HPDE6-E6E7 (cell line): ENCODE results near the gene RIN3.

Experiments
- DNase-seq: peaks from one replicate; pipeline ENCODE4 v3.0.0; 2011; ENCODE audit warnings: missing footprints; ENCODE audit errors: extremely low spot score

The RIN3 gene, protein sequence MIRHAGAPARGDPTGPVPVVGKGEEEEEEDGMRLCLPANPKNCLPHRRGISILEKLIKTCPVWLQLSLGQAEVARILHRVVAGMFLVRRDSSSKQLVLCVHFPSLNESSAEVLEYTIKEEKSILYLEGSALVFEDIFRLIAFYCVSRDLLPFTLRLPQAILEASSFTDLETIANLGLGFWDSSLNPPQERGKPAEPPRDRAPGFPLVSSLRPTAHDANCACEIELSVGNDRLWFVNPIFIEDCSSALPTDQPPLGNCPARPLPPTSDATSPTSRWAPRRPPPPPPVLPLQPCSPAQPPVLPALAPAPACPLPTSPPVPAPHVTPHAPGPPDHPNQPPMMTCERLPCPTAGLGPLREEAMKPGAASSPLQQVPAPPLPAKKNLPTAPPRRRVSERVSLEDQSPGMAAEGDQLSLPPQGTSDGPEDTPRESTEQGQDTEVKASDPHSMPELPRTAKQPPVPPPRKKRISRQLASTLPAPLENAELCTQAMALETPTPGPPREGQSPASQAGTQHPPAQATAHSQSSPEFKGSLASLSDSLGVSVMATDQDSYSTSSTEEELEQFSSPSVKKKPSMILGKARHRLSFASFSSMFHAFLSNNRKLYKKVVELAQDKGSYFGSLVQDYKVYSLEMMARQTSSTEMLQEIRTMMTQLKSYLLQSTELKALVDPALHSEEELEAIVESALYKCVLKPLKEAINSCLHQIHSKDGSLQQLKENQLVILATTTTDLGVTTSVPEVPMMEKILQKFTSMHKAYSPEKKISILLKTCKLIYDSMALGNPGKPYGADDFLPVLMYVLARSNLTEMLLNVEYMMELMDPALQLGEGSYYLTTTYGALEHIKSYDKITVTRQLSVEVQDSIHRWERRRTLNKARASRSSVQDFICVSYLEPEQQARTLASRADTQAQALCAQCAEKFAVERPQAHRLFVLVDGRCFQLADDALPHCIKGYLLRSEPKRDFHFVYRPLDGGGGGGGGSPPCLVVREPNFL

GRCh38 chr14:92513204-92513965 is at the start of gene RIN3:
Gene RIN3 (plus strand): TSS chr14:92513781. CDS start chr14:92513933, 152 bp downstream.
- peak; percentile 43 for DNase-seq

GRCh38 chr14:92464156-92464555 is 49.4 kb upstream of the RIN3 start:
- no peak for DNase-seq

DNA sequence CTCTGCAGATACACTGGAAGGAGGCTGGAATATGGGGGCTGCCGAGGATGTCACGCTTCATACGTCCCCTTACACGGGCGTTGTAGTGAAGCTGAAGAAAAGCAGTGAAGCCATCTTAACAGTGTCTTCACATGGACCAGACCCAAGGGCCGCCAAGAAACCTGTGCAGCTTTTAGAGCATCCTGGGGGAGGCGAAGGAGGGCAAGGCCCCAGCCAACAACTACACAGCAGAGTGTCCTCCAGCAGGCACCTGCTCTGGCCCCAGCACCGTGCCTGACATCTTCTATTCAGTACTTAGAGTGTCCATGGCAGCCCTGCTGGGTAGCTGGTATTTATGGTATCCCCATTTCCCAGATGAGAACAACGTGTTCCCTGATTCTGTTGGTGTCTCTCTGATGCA is 48.9 kb upstream of the RIN3 start:
- DNase-seq: no peak

GRCh38 chr14:92465353-92466055 is 48.1 kb upstream of the RIN3 start:
- DNase-seq: no peak

DNA sequence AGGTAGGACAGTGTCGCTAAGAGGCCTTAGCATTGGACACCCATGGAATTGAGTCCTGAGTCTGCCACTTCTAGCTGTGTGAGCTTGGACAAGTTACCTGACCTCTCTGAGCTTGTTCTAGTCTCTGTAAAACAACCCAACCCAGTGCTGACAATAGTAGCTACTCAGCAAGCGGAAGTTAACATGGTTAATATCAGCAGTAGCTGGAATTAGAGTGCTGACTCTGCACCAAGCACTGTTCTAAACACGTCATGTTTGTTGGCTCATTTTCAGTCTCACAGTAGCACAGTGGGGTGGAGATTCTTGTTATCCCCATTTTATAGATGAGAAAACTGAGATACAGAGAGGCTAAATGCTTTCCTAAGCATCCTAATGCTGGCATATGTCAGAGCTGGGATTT is 47.5 kb upstream of the RIN3 start:
- DNase-seq: no peak

DNA sequence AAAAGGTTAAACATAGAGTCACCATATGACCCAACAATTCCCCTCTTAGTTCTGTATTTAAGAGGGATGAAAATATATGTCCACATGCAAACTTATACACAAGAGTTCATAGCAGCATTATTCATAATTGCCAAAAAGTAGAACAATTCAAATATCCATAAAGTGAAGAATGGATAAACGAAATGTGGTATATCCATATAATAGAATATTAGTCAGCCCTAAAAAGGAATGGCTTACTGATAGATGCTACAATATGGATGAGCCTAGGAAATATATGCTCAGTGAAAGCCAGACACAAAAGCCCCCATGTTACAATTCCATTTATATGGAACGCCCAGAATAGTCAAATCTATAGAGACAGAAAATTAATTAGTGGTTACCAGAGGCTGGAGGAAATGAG is 44.1 kb upstream of the RIN3 start:
- no peak for DNase-seq

- peak; percentile 32 for DNase-seq
Observed at GRCh38 chr14:92470215-92470614, 43.4 kb upstream of the RIN3 start.

- no peak for DNase-seq
Observed at GRCh38 chr14:92470811-92471210, 42.8 kb upstream of the RIN3 start.

GRCh38 chr14:92471919-92472318 is 41.7 kb upstream of the RIN3 start:
- peak; percentile 90 for DNase-seq

DNA sequence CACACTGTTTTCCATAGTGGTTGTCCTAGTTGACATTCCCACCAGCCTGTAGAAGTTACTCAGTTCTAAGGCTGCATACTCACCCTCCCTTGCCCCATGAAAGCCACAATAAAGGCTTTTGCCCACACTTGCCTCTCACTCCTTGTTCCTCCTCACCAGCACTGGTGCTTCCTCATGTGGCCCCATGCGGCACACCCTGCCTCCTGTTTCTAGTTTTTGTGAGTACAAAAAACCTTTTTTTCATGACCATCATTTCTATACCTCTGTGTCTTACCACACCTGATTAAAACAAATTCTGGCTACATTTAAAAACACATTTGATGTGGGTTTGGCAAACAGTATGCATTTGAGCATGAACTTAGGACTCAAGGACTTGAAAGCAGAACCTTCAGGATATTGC is 40.7 kb upstream of the RIN3 start:
- DNase-seq: peak; percentile 14

- peak; percentile 35 for DNase-seq
Observed at GRCh38 chr14:92473261-92473968, 40.2 kb upstream of the RIN3 start.

DNA sequence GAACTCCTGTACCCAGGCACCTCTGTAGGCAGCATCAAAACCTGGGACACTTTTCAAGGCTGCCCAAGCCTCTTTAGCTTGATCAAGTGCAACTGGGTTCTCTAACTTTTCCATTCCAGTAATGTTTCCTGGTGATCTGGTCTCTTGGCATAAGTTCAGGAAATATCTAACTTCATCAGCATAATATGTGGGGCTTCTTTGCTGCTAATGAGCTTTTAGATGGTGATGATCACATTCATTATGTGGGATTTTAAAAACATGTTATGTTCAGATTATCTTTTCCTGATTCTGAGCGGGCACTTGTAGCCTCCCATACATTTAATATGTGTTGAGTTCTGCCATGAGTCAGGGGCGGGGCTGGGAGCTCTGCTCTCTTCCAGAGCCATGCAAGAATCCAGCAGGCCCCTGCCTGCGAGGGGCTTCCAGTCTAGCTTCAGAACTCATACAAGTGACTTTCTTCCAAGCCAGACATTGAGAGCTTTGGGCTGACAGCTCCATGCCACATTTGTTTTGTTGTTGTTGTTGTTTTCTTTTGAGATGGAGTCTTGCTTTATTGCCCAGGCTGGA is 39.5 kb upstream of the RIN3 start:
- DNase-seq: no peak

GRCh38 chr14:92475037-92475436 is 38.5 kb upstream of the RIN3 start:
- DNase-seq: no peak

GRCh38 chr14:92475451-92476187 is 38.0 kb upstream of the RIN3 start:
- no peak for DNase-seq

GRCh38 chr14:92480856-92481255 is 32.7 kb upstream of the RIN3 start:
- DNase-seq: no peak

- DNase-seq: no peak
Observed at GRCh38 chr14:92481386-92481785, 32.2 kb upstream of the RIN3 start.

- DNase-seq: no peak
Observed at GRCh38 chr14:92481811-92482555, 31.6 kb upstream of the RIN3 start.

DNA sequence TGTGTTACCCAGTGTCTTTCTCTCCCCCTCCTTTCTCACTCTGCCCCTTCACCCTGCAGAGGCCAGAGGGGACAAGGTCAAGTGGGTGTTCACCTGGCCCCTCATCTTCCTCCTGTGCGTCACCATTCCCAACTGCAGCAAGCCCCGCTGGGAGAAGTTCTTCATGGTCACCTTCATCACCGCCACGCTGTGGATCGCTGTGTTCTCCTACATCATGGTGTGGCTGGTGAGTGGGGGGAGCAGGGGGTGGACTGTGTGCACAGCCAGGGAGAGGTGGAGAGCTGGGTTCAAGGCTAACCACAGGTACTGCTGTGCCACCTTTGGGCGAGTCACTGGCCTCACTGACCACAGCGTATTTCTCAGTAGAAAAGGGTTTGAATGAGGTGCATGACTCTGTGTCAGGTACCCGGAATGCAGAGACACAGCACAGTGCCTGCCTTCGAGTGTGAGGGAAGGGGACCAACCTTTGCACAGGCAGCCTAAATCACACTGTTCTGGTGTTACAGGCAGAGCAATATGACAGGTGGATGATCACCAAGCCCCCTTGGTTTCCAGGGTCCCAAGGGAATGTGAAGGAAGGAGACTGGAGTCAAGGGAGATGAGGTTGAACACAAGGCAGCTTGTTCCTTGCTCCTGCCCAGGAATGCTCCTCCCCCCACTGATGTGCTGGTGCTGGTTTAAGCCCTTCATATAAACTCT is 30.8 kb upstream of the RIN3 start:
- DNase-seq: no peak
